Caco-2 (cell line): Measurements from ENCODE around the gene CBR4. TPM values are rescaled to one million over a fixed set of nuclear protein-coding genes. Genes with fewer than 3 reads are reported as not detected.
"Not testable (repeated sequence)": the region's sequence is repeated elsewhere in the genome, so short reads cannot be mapped to it uniquely, and the experiment has no call there.

Source experiments
- BruUV-seq: library from RNA; stranded (reverse); fragments of 400-500 nt; replicated peaks from 2 replicates; lab custom pipeline; 2021; lab: Mats Ljungman, UMichigan
- CTCF ChIA-PET: fragments of 300-600 bp; sonication (Branson Sonifier 250); formaldehyde crosslinking; loops from one replicate; lab custom pipeline; 2022; ENCODE audit warnings: antibody characterized with exemption; lab: Charles Lee
- POLR2A ChIA-PET: fragments of 300-600 bp; sonication (Branson Sonifier 250); formaldehyde crosslinking; loops from one replicate; lab custom pipeline; 2022; ENCODE audit warnings: antibody characterized with exemption; lab: Charles Lee
- DNase-seq, 2 experiments: peaks; one replicate each; pipeline versions ENCODE4 v3.0.0 to v3.0.0-alpha.2; 2020 to 2022
- H3K27me3 ChIP-seq: replicated peaks from 2 replicates; pipeline ENCODE4 v1.6.0; 2011; ENCODE audit warnings: low read length; ENCODE audit not compliant: control insufficient read depth, insufficient read depth
- H3K36me3 ChIP-seq: 2 replicates; pipeline ENCODE4 v1.5.1; 2011; ENCODE audit warnings: low read length; ENCODE audit not compliant: control insufficient read depth, insufficient read depth
- H3K4me1 ChIP-seq: fragments of 250-450 bp; sonication (Bioruptor Pico); 2 replicates; pipeline ENCODE4 v1.5.1; 2020; ENCODE audit warnings: mild to moderate bottlenecking
- H3K4me3 ChIP-seq: 2 replicates; pipeline ENCODE4 v1.5.1; 2011; ENCODE audit warnings: low read depth, mild to moderate bottlenecking, control low read depth, low read length
- H3K9me3 ChIP-seq: fragments of 250-450 bp; sonication (Bioruptor Pico); 2 replicates; pipeline ENCODE4 v1.5.1; 2020; ENCODE audit warnings: mild to moderate bottlenecking, moderate library complexity
- H3K27ac Mint-ChIP-seq: one replicate; pipeline ENCODE4 v1.8.0; 2022; ENCODE audit warnings: mixed read lengths; ENCODE audit not compliant: unreplicated experiment
- H3K27me3 Mint-ChIP-seq: one replicate; pipeline ENCODE4 v1.8.0; 2022; ENCODE audit warnings: mixed read lengths; ENCODE audit not compliant: insufficient read depth, unreplicated experiment
- H3K36me3 Mint-ChIP-seq: one replicate; pipeline ENCODE4 v1.8.0; 2022; ENCODE audit warnings: mild to moderate bottlenecking, mixed read lengths; ENCODE audit not compliant: insufficient read depth, unreplicated experiment
- H3K4me1 Mint-ChIP-seq: one replicate; pipeline ENCODE4 v1.8.0; 2022; ENCODE audit warnings: low read depth, mixed read lengths; ENCODE audit not compliant: unreplicated experiment
- H3K4me3 Mint-ChIP-seq: one replicate; pipeline ENCODE4 v1.8.0; 2022; ENCODE audit warnings: mild to moderate bottlenecking, moderate library complexity, mixed read lengths; ENCODE audit not compliant: unreplicated experiment
- H3K9me3 Mint-ChIP-seq: one replicate; pipeline ENCODE4 v1.8.0; 2022; ENCODE audit warnings: mixed read lengths; ENCODE audit not compliant: unreplicated experiment
- intact Hi-C: fragments of 100-400 bp; cut with micrococcal nuclease; formaldehyde crosslinking; loops from one replicate; pipeline ENCODE4 v1.10.0; 2022; ENCODE audit not compliant: unreplicated experiment
- total RNA-seq: library from RNA; stranded (reverse); gene quantifications from 2 replicates; pipeline ENCODE4 v1.2.3, GENCODE V29; 2022
- TF ChIP-seq, protein P1 (sequence below), 2 experiments: fragments of 200-600 bp in 1 of 2; IDR thresholded peaks; 1 replicate in 1 of 2; 2 replicates in 1 of 2; pipeline versions ENCODE4 v1.5.1 to v1.8.0; 2011 to 2022; ENCODE audit warnings: antibody characterized with exemption in 1 of 2, control low read depth in 1 of 2, inconsistent platforms in 1 of 2, low read depth in 1 of 2, low read length in 1 of 2, mild to moderate bottlenecking in 1 of 2, moderate library complexity in 1 of 2; ENCODE audit not compliant: insufficient read depth in 1 of 2, severe bottlenecking in 1 of 2, unreplicated experiment in 1 of 2

CBR4 gene
- total RNA-seq, 1 experiment from 2014 or later = 22.5 TPM

DNA sequence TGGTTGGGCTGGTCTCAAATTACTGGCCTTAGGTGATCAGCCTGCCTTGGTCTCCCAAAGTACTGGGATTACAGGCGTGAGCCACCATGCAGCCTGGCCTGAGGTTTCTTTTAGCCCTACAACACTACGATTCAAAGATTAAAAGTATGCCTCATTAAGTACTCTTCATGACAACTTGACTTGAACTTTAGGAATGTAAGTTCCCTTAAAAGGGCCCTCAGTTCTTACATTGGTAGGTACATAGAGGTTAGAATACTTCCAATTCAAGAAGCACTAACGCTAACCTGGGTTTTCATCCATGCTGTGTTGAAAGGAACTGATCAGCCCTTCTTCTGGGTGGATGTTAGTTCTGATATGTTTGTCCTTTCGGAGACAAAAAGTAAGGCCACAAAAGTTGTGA, 15.1 kb downstream of the CBR4 start:
- DNase-seq = no peak
- Histone ChIP-seq H3K4me3 (no peak overlapping the region), H3K27me3 (no peaks in the 10 kb centered on the region), H3K36me3 (peaks cover 1% of the 10 kb centered on the region; the same call in 1 of the 2 replicates), H3K4me1 (0 out of 2 replicates have a peak, but pooled peaks cover 2% of the 10 kb centered on the region), H3K9me3 (no peaks in the 10 kb centered on the region)
- Mint-ChIP-seq H3K9me3 (no peaks in the 10 kb centered on the region), H3K4me3 (no peak overlapping the region), H3K4me1 (peaks cover 4% of the 10 kb centered on the region), H3K27ac (no peak overlapping the region), H3K36me3 (peaks cover 6% of the 10 kb centered on the region), H3K27me3 (no peaks in the 10 kb centered on the region)
- TF ChIP-seq, protein P1, sequence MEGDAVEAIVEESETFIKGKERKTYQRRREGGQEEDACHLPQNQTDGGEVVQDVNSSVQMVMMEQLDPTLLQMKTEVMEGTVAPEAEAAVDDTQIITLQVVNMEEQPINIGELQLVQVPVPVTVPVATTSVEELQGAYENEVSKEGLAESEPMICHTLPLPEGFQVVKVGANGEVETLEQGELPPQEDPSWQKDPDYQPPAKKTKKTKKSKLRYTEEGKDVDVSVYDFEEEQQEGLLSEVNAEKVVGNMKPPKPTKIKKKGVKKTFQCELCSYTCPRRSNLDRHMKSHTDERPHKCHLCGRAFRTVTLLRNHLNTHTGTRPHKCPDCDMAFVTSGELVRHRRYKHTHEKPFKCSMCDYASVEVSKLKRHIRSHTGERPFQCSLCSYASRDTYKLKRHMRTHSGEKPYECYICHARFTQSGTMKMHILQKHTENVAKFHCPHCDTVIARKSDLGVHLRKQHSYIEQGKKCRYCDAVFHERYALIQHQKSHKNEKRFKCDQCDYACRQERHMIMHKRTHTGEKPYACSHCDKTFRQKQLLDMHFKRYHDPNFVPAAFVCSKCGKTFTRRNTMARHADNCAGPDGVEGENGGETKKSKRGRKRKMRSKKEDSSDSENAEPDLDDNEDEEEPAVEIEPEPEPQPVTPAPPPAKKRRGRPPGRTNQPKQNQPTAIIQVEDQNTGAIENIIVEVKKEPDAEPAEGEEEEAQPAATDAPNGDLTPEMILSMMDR (IDR thresholded peaks at IDR 0.05; ENCODE audit: insufficient read depth in 1 of 2, low read depth in 1 of 2, low read length in 1 of 2, severe bottlenecking in 1 of 2, unreplicated experiment in 1 of 2) = no peak
- intact Hi-C loops = loop anchor here (1.0 kb wide), 1 partner anchor 72 kb away; no protein-coding TSS in a partner anchor
- CTCF ChIA-PET = no interaction called here
- BruUV-seq = no TSS peak
- POLR2A ChIA-PET = no interaction called here

DNA sequence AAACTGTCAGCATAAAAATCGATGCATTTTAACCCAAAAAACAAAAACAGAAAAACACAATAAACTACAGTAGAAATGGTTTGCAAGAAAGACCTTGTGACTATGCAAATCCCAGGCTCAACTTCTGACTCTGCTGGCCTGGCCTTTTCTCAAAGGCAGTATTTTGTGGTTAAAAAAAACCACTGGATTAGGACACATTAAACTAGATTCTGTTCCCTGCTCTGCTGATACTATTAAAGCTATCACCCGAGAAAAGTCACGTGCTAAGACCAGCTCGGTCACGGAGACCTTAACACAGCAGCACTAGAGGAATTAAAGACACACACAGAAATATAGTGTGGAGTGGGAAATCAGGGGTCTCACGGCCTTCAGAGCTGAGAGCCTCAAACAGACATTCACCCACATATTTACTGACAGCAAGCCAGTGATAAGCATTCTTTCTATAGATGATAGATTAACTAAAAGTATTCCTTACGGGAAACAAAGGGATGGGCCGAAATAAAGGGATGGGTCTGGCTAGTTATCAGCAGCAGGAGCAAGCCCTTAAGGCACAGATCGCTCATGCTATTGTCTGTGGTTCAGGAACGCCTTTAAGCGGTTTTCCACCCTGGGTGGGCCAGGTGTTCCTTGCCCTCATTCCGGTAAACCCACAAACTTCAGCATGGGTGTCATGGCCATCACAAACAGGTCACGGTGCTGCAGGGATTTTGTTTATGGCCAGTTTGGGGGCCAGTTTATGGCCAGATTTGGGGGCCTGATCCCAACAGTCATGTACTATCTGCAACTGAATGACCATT, 16.1 kb downstream of the CBR4 start:
- H3K27ac Mint-ChIP-seq = no peak overlapping the region
- no peaks in the 10 kb centered on the region for H3K27me3 Mint-ChIP-seq
- H3K36me3 Mint-ChIP-seq = peaks cover 6% of the 10 kb centered on the region
- DNase-seq = no peak
- H3K9me3 Mint-ChIP-seq = no peaks in the 10 kb centered on the region
- no peaks in the 10 kb centered on the region for H3K9me3 ChIP-seq
- no TSS peak for BruUV-seq
- intact Hi-C loops = loop anchor here (1.0 kb wide), 1 partner anchor 71 kb away; no protein-coding TSS in a partner anchor
- POLR2A ChIA-PET = no interaction called here
- no peaks in the 10 kb centered on the region for H3K27me3 ChIP-seq
- TF ChIP-seq, protein P1 (IDR thresholded peaks at IDR 0.05; ENCODE audit: insufficient read depth in 1 of 2, low read depth in 1 of 2, low read length in 1 of 2, severe bottlenecking in 1 of 2, unreplicated experiment in 1 of 2) = no peak
- CTCF ChIA-PET = no interaction called here
- H3K4me3 ChIP-seq = no peak overlapping the region
- peaks cover 1% of the 10 kb centered on the region; the same call in 1 of the 2 replicates for H3K36me3 ChIP-seq
- H3K4me1 Mint-ChIP-seq = no peaks in the 10 kb centered on the region
- H3K4me3 Mint-ChIP-seq = no peak overlapping the region
- no peaks in the 10 kb centered on the region for H3K4me1 ChIP-seq

DNA sequence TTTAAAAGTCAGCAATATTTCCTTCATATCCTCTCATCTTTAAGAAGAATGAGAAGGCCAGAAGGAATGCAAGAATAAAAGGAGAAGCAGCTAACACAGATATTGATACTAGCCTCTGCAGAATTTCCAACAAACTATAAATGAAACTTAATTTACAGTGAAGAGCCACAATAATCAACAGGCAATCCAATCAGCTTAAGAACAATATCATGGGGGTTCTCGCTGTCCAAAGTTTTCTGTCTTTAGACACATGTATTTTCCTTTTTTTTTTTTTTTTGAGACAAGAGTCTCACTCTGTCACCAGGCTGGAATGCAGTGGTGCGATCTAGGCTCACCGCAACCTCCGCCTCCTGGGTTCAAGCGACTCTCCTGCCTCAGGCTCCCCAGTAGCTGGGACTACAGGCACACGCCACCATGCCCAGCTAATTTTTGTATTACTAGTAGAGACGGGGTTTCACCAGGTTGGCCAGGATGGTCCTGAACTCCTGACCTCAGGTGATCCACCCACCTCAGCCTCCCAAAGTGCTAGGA, 17.0 kb downstream of the CBR4 start:
- CTCF ChIA-PET, H3K27me3 Mint-ChIP-seq, H3K36me3 Mint-ChIP-seq, H3K4me3 ChIP-seq, H3K27ac Mint-ChIP-seq, H3K4me1 Mint-ChIP-seq, BruUV-seq, H3K27me3 ChIP-seq, POLR2A ChIA-PET, H3K4me1 ChIP-seq, H3K36me3 ChIP-seq, H3K4me3 Mint-ChIP-seq, intact Hi-C loops, H3K9me3 ChIP-seq, H3K9me3 Mint-ChIP-seq, DNase-seq: not testable (repeated sequence)
